ENCODE results near the gene PMEPA1.

PMEPA1 gene

GRCh38 chr20:57727863-57728262 is 18.0 kb upstream of the PMEPA1 start:
- POLR2A ChIA-PET = no interaction called here
- H3K4me1 ChIP-seq (ENCODE audit: control insufficient read depth, insufficient read depth, low read length) = no peaks in the 10 kb centered on the region
- no peaks in the 10 kb centered on the region for H3K9me3 ChIP-seq (ENCODE audit: control insufficient read depth, insufficient read depth, low read depth, low read length)
- H3K36me3 ChIP-seq (ENCODE audit: control insufficient read depth in 2 of 2, insufficient read depth in 1 of 2, low read length in 2 of 2) = no peaks in the 10 kb centered on the region
- no peak overlapping the region for H3K27ac ChIP-seq (ENCODE audit: extremely low read depth, low read depth, low read length)
- TF ChIP-seq ZNF560 (tag by site-specific recombination; IDR thresholded peaks at IDR 0.05; ENCODE audit: borderline replicate concordance) = no peak
- no peak for TF ChIP-seq ZNF596 (tag by site-specific recombination; IDR thresholded peaks at IDR 0.05)
- TF ChIP-seq ZNF433 (tag by site-specific recombination; IDR thresholded peaks at IDR 0.05; ENCODE audit: low read depth) = no peak
- no peak for TF ChIP-seq AEBP2 (tag by site-specific recombination; IDR thresholded peaks at IDR 0.05; ENCODE audit: borderline replicate concordance)
- no peak for TF ChIP-seq ZNF580 (tag by site-specific recombination; IDR thresholded peaks at IDR 0.05)
- CTCF ChIA-PET = no interaction called here
- no peak overlapping the region for H3K4me3 ChIP-seq (ENCODE audit: low read depth, low read length)

GRCh38 chr20:57725636-57726035 is 15.8 kb upstream of the PMEPA1 start:
- H3K4me1 ChIP-seq (ENCODE audit: control insufficient read depth, insufficient read depth, low read length) = no peaks in the 10 kb centered on the region
- CTCF ChIA-PET = interaction anchor here (0.9 kb wide), 1 partner anchor 81 kb away, joined by 3 read pairs; no protein-coding TSS in a partner anchor
- TF ChIP-seq YY2 (tag by site-specific recombination; IDR thresholded peaks at IDR 0.05) = no peak
- no peak for TF ChIP-seq ZNF488 (tag by site-specific recombination; IDR thresholded peaks at IDR 0.05)
- TF ChIP-seq ZNF670 (tag by site-specific recombination; IDR thresholded peaks at IDR 0.05; ENCODE audit: low read depth) = no peak
- no peak for TF ChIP-seq ZNF514 (tag by site-specific recombination; IDR thresholded peaks at IDR 0.05)
- no peak for TF ChIP-seq PRDM1 (tag by site-specific recombination; IDR thresholded peaks at IDR 0.05)
- H3K4me3 ChIP-seq (ENCODE audit: low read depth, low read length) = no peak overlapping the region
- POLR2A ChIA-PET = interaction anchor here (1.1 kb wide), 1 partner anchor 16 kb away, joined by 3 read pairs; the partner anchor contains the start of gene PMEPA1
- no peaks in the 10 kb centered on the region for H3K36me3 ChIP-seq (ENCODE audit: control insufficient read depth in 2 of 2, insufficient read depth in 1 of 2, low read length in 2 of 2)
- H3K9me3 ChIP-seq (ENCODE audit: control insufficient read depth, insufficient read depth, low read depth, low read length) = no peaks in the 10 kb centered on the region
- H3K27ac ChIP-seq (ENCODE audit: extremely low read depth, low read depth, low read length) = no peak overlapping the region

GRCh38 chr20:57724610-57725405 is 15.0 kb upstream of the PMEPA1 start:
- no peaks in the 10 kb centered on the region for H3K9me3 ChIP-seq (ENCODE audit: control insufficient read depth, insufficient read depth, low read depth, low read length)
- POLR2A ChIA-PET = no interaction called here
- CTCF ChIA-PET = interaction anchor here (0.9 kb wide), 1 partner anchor 81 kb away, joined by 3 read pairs; no protein-coding TSS in a partner anchor
- no peaks in the 10 kb centered on the region for H3K4me1 ChIP-seq (ENCODE audit: control insufficient read depth, insufficient read depth, low read length)
- no peaks in the 10 kb centered on the region for H3K36me3 ChIP-seq (ENCODE audit: control insufficient read depth in 2 of 2, insufficient read depth in 1 of 2, low read length in 2 of 2)
- H3K27ac ChIP-seq (ENCODE audit: extremely low read depth, low read depth, low read length) = no peak overlapping the region
- H3K4me3 ChIP-seq (ENCODE audit: low read depth, low read length) = no peak overlapping the region
- TF ChIP-seq ZSCAN18 (tag by site-specific recombination; IDR thresholded peaks at IDR 0.05) (no peak), ZBTB1 (tag by site-specific recombination; IDR thresholded peaks at IDR 0.05) (no peak), ZNF248 (tag by site-specific recombination; IDR thresholded peaks at IDR 0.05) (no peak), ZNF341 (tag by site-specific recombination; IDR thresholded peaks at IDR 0.05; ENCODE audit: low read depth) (no peak), ZNF114 (tag by site-specific recombination; IDR thresholded peaks at IDR 0.05) (no peak), ZNF223 (tag by site-specific recombination; IDR thresholded peaks at IDR 0.05) (no peak), ZSCAN30 (tag by site-specific recombination; IDR thresholded peaks at IDR 0.05) (no peak), ZBTB48 (tag by site-specific recombination; IDR thresholded peaks at IDR 0.05) (no peak), ZNF837 (tag by site-specific recombination; IDR thresholded peaks at IDR 0.05) (no peak), GLI4 (tag by site-specific recombination; IDR thresholded peaks at IDR 0.05) (no peak)
